Measurements from ENCODE around the gene MOGAT1. TPM values are rescaled to one million over a fixed set of nuclear protein-coding genes. Genes with fewer than 3 reads are reported as not detected.

MOGAT1 gene
- polyA plus RNA-seq, 1 of the 3 experiments (the other 2 are of a cell fraction): not detected

GRCh38 chr2:222672068-222672401 is 577 bp downstream of the MOGAT1 start:
- Histone ChIP-seq H3K27ac (ENCODE audit: low read depth in 2 of 2, low read length in 1 of 2) (no peak overlapping the region), H3K4me2 (peak overlapping the region; percentile 89), H4K20me1 (ENCODE audit: insufficient read depth) (no peaks in the 10 kb centered on the region), H3K4me3 (ENCODE audit: low read depth in 2 of 2, low read length in 1 of 2) (peak overlapping the region; percentile 53 to 60), H3K79me2 (ENCODE audit: insufficient read depth) (no peaks in the 10 kb centered on the region), H3K4me1 (ENCODE audit: control insufficient read depth in 1 of 2, insufficient read depth in 2 of 2, low read depth in 1 of 2, low read length in 1 of 2) (peaks cover 0 to 9% of the 10 kb centered on the region in 2 experiments; a peak in 1 of 4 replicates), H3K36me3 (replicated peaks in 1 of 2; ENCODE audit: control insufficient read depth in 1 of 2, insufficient read depth in 2 of 2, low read length in 1 of 2) (no peaks in the 10 kb centered on the region), H2AFZ (ENCODE audit: low read depth) (peak overlapping the region; percentile 59; the same call in 1 of the 2 replicates), H3K9me2 (no peaks in the 10 kb centered on the region), H3K9ac (no peak overlapping the region), H3K27me3 (ENCODE audit: insufficient read depth) (peaks cover 5% of the 10 kb centered on the region; the same call in 1 of the 2 replicates), H3F3A (replicated peaks; ENCODE audit: insufficient read depth) (no peaks in the 10 kb centered on the region), H3K9me3 (no peaks in the 10 kb centered on the region)
- CTCF ChIA-PET: interaction anchor here (0.7 to 3.0 kb wide), 3 partner anchors 12 to 19 kb away, joined by 3 to 20 read pairs (median 3); no protein-coding TSS in a partner anchor
- POLR2A ChIA-PET: no interaction called here
- DNase-seq: no peak
- TF ChIP-seq TAF1 (IDR thresholded peaks at IDR 0.05; ENCODE audit: borderline replicate concordance, low read depth, low read length): no peak
- TF ChIP-seq RAD21 (IDR thresholded peaks at IDR 0.05; ENCODE audit: low read length): 0 out of 2 replicates have a peak, but pooled peaks have one; percentile 1
- 28% methylated on average over 10 of the region's 10 CpGs for WGBS (ENCODE audit: low lambda C conversion rate)

GRCh38 chr2:222673273-222673672 is 1.8 kb downstream of the MOGAT1 start:
- DNase-seq: no peak
- Histone ChIP-seq H2AFZ (ENCODE audit: low read depth) (no peak overlapping the region), H4K20me1 (ENCODE audit: insufficient read depth) (no peaks in the 10 kb centered on the region), H3K9me2 (no peaks in the 10 kb centered on the region), H3K79me2 (ENCODE audit: insufficient read depth) (no peaks in the 10 kb centered on the region), H3K4me1 (ENCODE audit: control insufficient read depth in 1 of 2, insufficient read depth in 2 of 2, low read depth in 1 of 2, low read length in 1 of 2) (peaks cover 0 to 9% of the 10 kb centered on the region in 2 experiments; a peak in 1 of 4 replicates), H3F3A (replicated peaks; ENCODE audit: insufficient read depth) (no peaks in the 10 kb centered on the region), H3K9ac (no peak overlapping the region), H3K9me3 (no peaks in the 10 kb centered on the region), H3K36me3 (replicated peaks in 1 of 2; ENCODE audit: control insufficient read depth in 1 of 2, insufficient read depth in 2 of 2, low read length in 1 of 2) (no peaks in the 10 kb centered on the region), H3K4me2 (no peak overlapping the region), H3K27ac (ENCODE audit: low read depth in 2 of 2, low read length in 1 of 2) (no peak overlapping the region), H3K27me3 (ENCODE audit: insufficient read depth) (peaks cover 5% of the 10 kb centered on the region; the same call in 1 of the 2 replicates), H3K4me3 (ENCODE audit: low read depth in 2 of 2, low read length in 1 of 2) (no peak overlapping the region)
- WGBS (ENCODE audit: low lambda C conversion rate): 87% methylated on average over 7 of the region's 7 CpGs
- ChIA-PET POLR2A (no interaction called here), CTCF (interaction anchor here (3.0 kb wide), 1 partner anchor 17 kb away, joined by 20 read pairs; no protein-coding TSS in a partner anchor)
- TF ChIP-seq CHD2 (IDR thresholded peaks at IDR 0.05; ENCODE audit: low read length, partially characterized antibody): no peak
- no peak for TF ChIP-seq RAD21 (IDR thresholded peaks at IDR 0.05; ENCODE audit: low read length)
- TF ChIP-seq FOXJ3 (CRISPR knock-in tag; IDR thresholded peaks at IDR 0.05): no peak
- no peak for TF ChIP-seq FOXM1 (IDR thresholded peaks at IDR 0.05; ENCODE audit: low read depth)
- no peak for TF ChIP-seq GABPA (IDR thresholded peaks at IDR 0.05; ENCODE audit: low read depth)
- no peak for TF ChIP-seq ELF1 (IDR thresholded peaks at IDR 0.05)

GRCh38 chr2:222673883-222674282 is 2.4 kb downstream of the MOGAT1 start:
- TF ChIP-seq REST (IDR thresholded peaks at IDR 0.05; ENCODE audit: low read depth, low read length) (no peak), ELF1 (IDR thresholded peaks at IDR 0.05) (no peak), JUND (IDR thresholded peaks at IDR 0.05) (no peak)
- TF ChIP-seq, protein P1, sequence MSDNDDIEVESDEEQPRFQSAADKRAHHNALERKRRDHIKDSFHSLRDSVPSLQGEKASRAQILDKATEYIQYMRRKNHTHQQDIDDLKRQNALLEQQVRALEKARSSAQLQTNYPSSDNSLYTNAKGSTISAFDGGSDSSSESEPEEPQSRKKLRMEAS (IDR thresholded peaks at IDR 0.05; ENCODE audit: low read depth): no peak
- Histone ChIP-seq H3K9me3 (no peaks in the 10 kb centered on the region), H3K4me1 (ENCODE audit: control insufficient read depth in 1 of 2, insufficient read depth in 2 of 2, low read depth in 1 of 2, low read length in 1 of 2) (peaks cover 0 to 9% of the 10 kb centered on the region in 2 experiments; a peak in 1 of 4 replicates), H3K36me3 (replicated peaks in 1 of 2; ENCODE audit: control insufficient read depth in 1 of 2, insufficient read depth in 2 of 2, low read length in 1 of 2) (no peaks in the 10 kb centered on the region), H3K9me2 (no peaks in the 10 kb centered on the region), H3K9ac (no peak overlapping the region), H3K27me3 (ENCODE audit: insufficient read depth) (peaks cover 5% of the 10 kb centered on the region; the same call in 1 of the 2 replicates), H4K20me1 (ENCODE audit: insufficient read depth) (no peaks in the 10 kb centered on the region), H3K79me2 (ENCODE audit: insufficient read depth) (no peaks in the 10 kb centered on the region), H3F3A (replicated peaks; ENCODE audit: insufficient read depth) (no peaks in the 10 kb centered on the region), H3K27ac (ENCODE audit: low read depth in 2 of 2, low read length in 1 of 2) (no peak overlapping the region), H2AFZ (ENCODE audit: low read depth) (no peak overlapping the region), H3K4me3 (ENCODE audit: low read depth in 2 of 2, low read length in 1 of 2) (no peak overlapping the region), H3K4me2 (no peak overlapping the region)
- ChIA-PET POLR2A (no interaction called here), CTCF (no interaction called here)
- no peak for DNase-seq
- 91% methylated on average over 4 of the region's 5 CpGs for WGBS (ENCODE audit: low lambda C conversion rate)

All from SK-N-SH (cell line).